Activated CD8-positive, alpha-beta memory T cell treated with anti-CD3 and anti-CD28 coated beads, Interleukin-2, amount 50 U/mL, for 24 hours (primary cell): ENCODE data around the gene CD1E.
"Not testable (repeated sequence)": the region's sequence is repeated elsewhere in the genome, so short reads cannot be mapped to it uniquely, and the experiment has no call there.

Source experiments
- DNase-seq: peaks from one replicate; pipeline ENCODE4 v3.0.0-alpha.2; 2020; ENCODE audit errors: extremely low read depth

Gene CD1E

GRCh38 chr1:158353303-158354075 is at the start of gene CD1E:
Gene CD1E (plus strand): TSS chr1:158353894. CDS start chr1:158353989, 95 bp downstream.
- no peak for DNase-seq

- no peak for DNase-seq
Observed at GRCh38 chr1:158310623-158311022, 43.1 kb upstream of the CD1E start.

GRCh38 chr1:158311066-158311465 is 42.6 kb upstream of the CD1E start:
- no peak for DNase-seq

- DNase-seq, result no peak
Observed at GRCh38 chr1:158323866-158324265, 29.8 kb upstream of the CD1E start.

GRCh38 chr1:158324395-158324794 is 29.3 kb upstream of the CD1E start:
- no peak for DNase-seq

GRCh38 chr1:158327481-158327880 is 26.2 kb upstream of the CD1E start:
- DNase-seq, result no peak

- no peak for DNase-seq
Observed at GRCh38 chr1:158328426-158328825, 25.3 kb upstream of the CD1E start.

- DNase-seq, result no peak
Observed at GRCh38 chr1:158329300-158329699, 24.4 kb upstream of the CD1E start.

GRCh38 chr1:158329733-158330132 is 24.0 kb upstream of the CD1E start:
- DNase-seq, result no peak

- DNase-seq, result no peak
Observed at GRCh38 chr1:158330391-158331105, 23.1 kb upstream of the CD1E start.

GRCh38 chr1:158331106-158331425 is 22.6 kb upstream of the CD1E start:
- no peak for DNase-seq

- no peak for DNase-seq
Observed at GRCh38 chr1:158331481-158332150, 22.1 kb upstream of the CD1E start, which contains the start of gene CD1B. Gene CD1B (minus strand): TSS chr1:158331531. CDS start chr1:158331423, 108 bp downstream.

- no peak for DNase-seq
Observed at GRCh38 chr1:158333405-158334155, 20.1 kb upstream of the CD1E start.

- no peak for DNase-seq
Observed at GRCh38 chr1:158334526-158335212, 19.0 kb upstream of the CD1E start.

- no peak for DNase-seq
Observed at GRCh38 chr1:158335213-158335532, 18.5 kb upstream of the CD1E start.

- not testable (repeated sequence) for DNase-seq
Observed at GRCh38 chr1:158336413-158336812, 17.3 kb upstream of the CD1E start.

GRCh38 chr1:158348946-158349345 is 4.7 kb upstream of the CD1E start:
- DNase-seq, result not testable (repeated sequence)

GRCh38 chr1:158354255-158354654 is 561 bp downstream of the CD1E start:
- no peak for DNase-seq

- no peak for DNase-seq
Observed at GRCh38 chr1:158355773-158356285, 2.1 kb downstream of the CD1E start.

GRCh38 chr1:158356616-158357015 is 2.9 kb downstream of the CD1E start:
- no peak for DNase-seq

- DNase-seq, result no peak
Observed at GRCh38 chr1:158357441-158357840, 3.7 kb downstream of the CD1E start.
